Measurements from ENCODE around the gene ERRFI1.

The ERRFI1 gene

GRCh38 chr1:8002329-8002910 is 23.7 kb downstream of the ERRFI1 start:
- DNase-seq = no peak

- no peak for DNase-seq
These were observed 30.7 kb downstream of the ERRFI1 start for GRCh38 chr1:7995437-7995836.

- no peak for DNase-seq
These were observed 31.3 kb downstream of the ERRFI1 start for GRCh38 chr1:7994827-7995226.

GRCh38 chr1:7993593-7994479 is 32.3 kb downstream of the ERRFI1 start:
- DNase-seq = no peak

GRCh38 chr1:7992885-7993284 is 33.2 kb downstream of the ERRFI1 start:
- no peak for DNase-seq

GRCh38 chr1:7991504-7992440 is 34.3 kb downstream of the ERRFI1 start:
- DNase-seq = no peak

- DNase-seq = no peak
These were observed 36.2 kb downstream of the ERRFI1 start for GRCh38 chr1:7989762-7990428.

- DNase-seq = no peak
These were observed 37.5 kb downstream of the ERRFI1 start for GRCh38 chr1:7988576-7988975.

- DNase-seq = no peak
These were observed 38.6 kb downstream of the ERRFI1 start for GRCh38 chr1:7987528-7987927.

- no peak for DNase-seq
These were observed 40.1 kb downstream of the ERRFI1 start for GRCh38 chr1:7985851-7986612.

- no peak for DNase-seq
These were observed 41.3 kb downstream of the ERRFI1 start for GRCh38 chr1:7984811-7985210.

- no peak for DNase-seq
These were observed 42.9 kb downstream of the ERRFI1 start for GRCh38 chr1:7983086-7983778.

GRCh38 chr1:7980984-7981383 is 45.1 kb downstream of the ERRFI1 start:
- no peak for DNase-seq

- DNase-seq = no peak
These were observed 50.8 kb downstream of the ERRFI1 start for GRCh38 chr1:7975212-7975865.

GRCh38 chr1:7973086-7973485 is 53.0 kb downstream of the ERRFI1 start:
- no peak for DNase-seq

GRCh38 chr1:7972285-7972684 is 53.8 kb downstream of the ERRFI1 start:
- DNase-seq = no peak

- no peak for DNase-seq
These were observed 55.1 kb downstream of the ERRFI1 start for GRCh38 chr1:7971024-7971423.

- DNase-seq = no peak
These were observed 55.9 kb downstream of the ERRFI1 start for GRCh38 chr1:7970246-7970645.

GRCh38 chr1:7967651-7968050 is 58.5 kb downstream of the ERRFI1 start:
- DNase-seq = no peak

- DNase-seq = no peak
These were observed 58.9 kb downstream of the ERRFI1 start for GRCh38 chr1:7967196-7967595.

- DNase-seq = no peak
These were observed 61.6 kb downstream of the ERRFI1 start for GRCh38 chr1:7964476-7964875.

All from activated T-cell treated with anti-CD3 and anti-CD28 coated beads for 4 hours (primary cell).